ENCODE data around the gene GID8. TPM values are rescaled to one million over a fixed set of nuclear protein-coding genes. Genes with fewer than 3 reads are reported as not detected.

GID8 gene
- total RNA-seq, 2 experiments from 2014 or later: 39.6 to 46.1 TPM

DNA sequence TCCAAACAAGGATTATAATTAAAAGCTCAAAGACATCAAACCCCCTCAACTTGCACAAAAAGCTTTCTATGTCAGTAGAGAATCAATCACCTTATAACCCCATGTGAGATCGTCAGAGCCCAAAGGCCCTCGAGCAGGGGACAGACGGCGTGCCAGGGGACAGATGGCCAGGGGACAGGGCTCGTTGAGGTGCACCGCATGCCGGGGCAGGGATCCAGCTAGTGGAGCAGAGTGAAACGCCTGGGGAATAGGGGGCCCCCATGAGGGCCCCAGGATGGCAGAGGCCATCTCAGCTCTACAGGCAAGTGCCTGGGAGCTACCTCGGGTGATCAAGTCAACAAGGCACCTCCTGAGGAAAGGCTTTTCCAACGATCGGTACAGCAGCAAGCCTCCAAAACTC is 40.3 kb upstream of the GID8 start:
- peaks cover 45% of the 10 kb centered on the region for H3K4me1 Mint-ChIP-seq (ENCODE audit: low read depth)
- TF ChIP-seq, protein P1, sequence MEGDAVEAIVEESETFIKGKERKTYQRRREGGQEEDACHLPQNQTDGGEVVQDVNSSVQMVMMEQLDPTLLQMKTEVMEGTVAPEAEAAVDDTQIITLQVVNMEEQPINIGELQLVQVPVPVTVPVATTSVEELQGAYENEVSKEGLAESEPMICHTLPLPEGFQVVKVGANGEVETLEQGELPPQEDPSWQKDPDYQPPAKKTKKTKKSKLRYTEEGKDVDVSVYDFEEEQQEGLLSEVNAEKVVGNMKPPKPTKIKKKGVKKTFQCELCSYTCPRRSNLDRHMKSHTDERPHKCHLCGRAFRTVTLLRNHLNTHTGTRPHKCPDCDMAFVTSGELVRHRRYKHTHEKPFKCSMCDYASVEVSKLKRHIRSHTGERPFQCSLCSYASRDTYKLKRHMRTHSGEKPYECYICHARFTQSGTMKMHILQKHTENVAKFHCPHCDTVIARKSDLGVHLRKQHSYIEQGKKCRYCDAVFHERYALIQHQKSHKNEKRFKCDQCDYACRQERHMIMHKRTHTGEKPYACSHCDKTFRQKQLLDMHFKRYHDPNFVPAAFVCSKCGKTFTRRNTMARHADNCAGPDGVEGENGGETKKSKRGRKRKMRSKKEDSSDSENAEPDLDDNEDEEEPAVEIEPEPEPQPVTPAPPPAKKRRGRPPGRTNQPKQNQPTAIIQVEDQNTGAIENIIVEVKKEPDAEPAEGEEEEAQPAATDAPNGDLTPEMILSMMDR (IDR thresholded peaks at IDR 0.05): no peak
- H3K4me3 Mint-ChIP-seq: no peak overlapping the region
- DNase-seq: no peak
- Histone ChIP-seq H3K4me3 (ENCODE audit: low read length) (no peak overlapping the region), H3K27ac (ENCODE audit: low read depth in 1 of 2, low read length in 2 of 2) (no peak overlapping the region), H3K4me1 (ENCODE audit: insufficient read depth, low read length) (peaks cover 42% of the 10 kb centered on the region), H3K36me3 (ENCODE audit: insufficient read depth, low read length) (peaks cover 58% of the 10 kb centered on the region), H3K9me3 (ENCODE audit: control insufficient read depth in 1 of 2, insufficient read depth in 1 of 2, low read length in 2 of 2) (no peaks in the 10 kb centered on the region), H3K27me3 (ENCODE audit: control insufficient read depth in 1 of 2, insufficient read depth in 2 of 2, low read length in 2 of 2) (no peaks in the 10 kb centered on the region)
- ChIA-PET CTCF (interaction anchor here (1.0 to 4.8 kb wide), 3 partner anchors 10 to 75 kb away, joined by 4 to 38 read pairs (median 10); no protein-coding TSS in a partner anchor), POLR2A (no interaction called here)
- intact Hi-C loops (cut with DNase I, micrococcal nuclease): no loop called here
- peaks cover 77% of the 10 kb centered on the region for H3K36me3 Mint-ChIP-seq (ENCODE audit: low read depth)
- H3K27ac Mint-ChIP-seq: no peak overlapping the region
- no peaks in the 10 kb centered on the region for H3K9me3 Mint-ChIP-seq
- H3K27me3 Mint-ChIP-seq: no peaks in the 10 kb centered on the region
- ATAC-seq (ENCODE audit: poor library complexity): no peak

DNA sequence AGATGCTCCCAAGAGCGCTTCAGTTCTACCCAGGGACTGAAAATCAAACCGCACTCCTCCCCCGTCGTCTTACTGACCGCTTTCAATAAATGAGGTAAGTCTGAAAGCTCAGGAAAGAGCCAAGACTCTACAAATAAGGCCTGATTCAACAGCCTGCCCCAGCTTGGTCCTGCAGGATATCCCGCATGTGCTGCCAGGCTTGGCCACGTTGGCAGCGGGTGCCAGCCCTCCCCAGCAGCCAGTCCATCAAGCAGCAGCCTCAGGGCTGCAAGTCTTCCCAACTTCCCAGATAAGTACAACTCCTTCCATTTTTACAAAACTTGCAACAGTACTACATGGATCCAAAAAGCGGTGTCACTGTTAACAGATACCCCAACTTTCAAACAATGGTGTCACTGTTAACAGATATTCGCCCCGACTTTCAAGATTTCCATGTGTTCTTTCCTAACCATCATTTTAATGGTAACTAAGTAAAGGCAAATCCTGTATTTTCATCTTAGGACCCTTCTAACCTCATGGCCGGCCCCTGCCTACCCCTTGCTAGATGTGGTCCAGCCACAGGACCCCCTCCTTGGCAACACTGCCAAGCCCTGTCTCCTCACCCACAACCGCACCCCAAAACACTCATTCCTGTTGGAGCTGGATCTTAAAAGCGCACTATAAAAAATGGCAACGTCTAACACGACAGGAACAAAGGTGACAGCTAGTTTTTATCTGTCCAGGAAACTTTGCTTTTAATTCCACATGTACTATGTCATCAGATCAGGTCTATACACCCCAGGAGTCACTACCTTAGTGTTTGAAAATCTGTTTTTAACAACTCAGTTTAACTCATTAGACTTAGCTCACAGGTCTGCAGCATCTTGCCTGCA is 39.6 kb upstream of the GID8 start:
- no peak for ATAC-seq (ENCODE audit: poor library complexity)
- Mint-ChIP-seq H3K9me3 (no peaks in the 10 kb centered on the region), H3K4me1 (ENCODE audit: low read depth) (peaks cover 40% of the 10 kb centered on the region), H3K27me3 (no peaks in the 10 kb centered on the region), H3K27ac (peak overlapping the region; percentile 92), H3K4me3 (no peak overlapping the region), H3K36me3 (ENCODE audit: low read depth) (peaks cover 77% of the 10 kb centered on the region)
- TF ChIP-seq, protein P1 (IDR thresholded peaks at IDR 0.05): no peak
- CTCF ChIA-PET: interaction anchor here (1.0 to 4.8 kb wide), 4 partner anchors 9 to 110 kb away, joined by 4 to 38 read pairs (median 8); no protein-coding TSS in a partner anchor
- H3K27ac ChIP-seq (ENCODE audit: low read depth in 1 of 2, low read length in 2 of 2): no peak overlapping the region
- H3K4me1 ChIP-seq (ENCODE audit: insufficient read depth, low read length): peaks cover 36% of the 10 kb centered on the region
- no peaks in the 10 kb centered on the region for H3K27me3 ChIP-seq (ENCODE audit: control insufficient read depth in 1 of 2, insufficient read depth in 2 of 2, low read length in 2 of 2)
- H3K4me3 ChIP-seq (ENCODE audit: low read length): no peak overlapping the region
- no peaks in the 10 kb centered on the region for H3K9me3 ChIP-seq (ENCODE audit: control insufficient read depth in 1 of 2, insufficient read depth in 1 of 2, low read length in 2 of 2)
- H3K36me3 ChIP-seq (ENCODE audit: insufficient read depth, low read length): peaks cover 55% of the 10 kb centered on the region
- intact Hi-C loops (cut with DNase I, micrococcal nuclease): no loop called here
- DNase-seq: no peak
- POLR2A ChIA-PET: interaction anchor here (2.4 kb wide), 1 partner anchor 8 kb away, joined by 11 read pairs; no protein-coding TSS in a partner anchor

DNA sequence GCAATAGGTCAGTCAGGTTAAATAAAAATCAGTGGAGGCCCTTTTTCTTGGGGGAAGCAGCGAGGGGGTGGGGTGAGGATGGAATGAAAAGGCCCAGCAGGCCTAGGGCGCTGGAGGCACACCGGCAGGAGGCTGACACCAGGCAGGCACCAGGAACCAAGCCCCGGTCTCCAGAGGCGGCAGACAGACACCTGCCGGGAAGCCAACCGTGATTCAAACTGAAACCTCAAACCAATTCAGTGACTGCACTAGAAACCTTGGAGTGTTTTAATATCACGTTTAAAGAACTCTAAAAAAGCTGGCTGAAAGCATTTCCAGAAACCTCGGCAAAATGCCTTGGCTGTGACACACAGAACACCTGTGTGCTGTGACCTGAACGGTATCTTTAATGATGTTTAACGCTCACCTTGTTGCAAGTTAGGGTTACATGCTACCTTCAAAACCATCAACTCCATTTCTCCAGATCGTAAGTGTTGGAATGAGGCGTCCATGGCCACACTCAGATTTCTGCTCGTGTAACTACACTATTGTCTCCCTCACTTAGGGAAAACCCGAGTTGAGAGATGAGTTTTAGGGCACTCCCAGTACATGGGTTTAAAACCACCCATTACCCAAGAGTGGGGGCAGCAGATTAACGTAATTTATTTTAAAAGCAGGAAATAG is 38.8 kb upstream of the GID8 start:
- peak overlapping the region; percentile 92 for H3K27ac Mint-ChIP-seq
- Histone ChIP-seq H3K4me3 (ENCODE audit: low read length) (no peak overlapping the region), H3K27me3 (ENCODE audit: control insufficient read depth in 1 of 2, insufficient read depth in 2 of 2, low read length in 2 of 2) (no peaks in the 10 kb centered on the region), H3K27ac (ENCODE audit: low read depth in 1 of 2, low read length in 2 of 2) (no peak overlapping the region), H3K4me1 (ENCODE audit: insufficient read depth, low read length) (peaks cover 30% of the 10 kb centered on the region), H3K9me3 (ENCODE audit: control insufficient read depth in 1 of 2, insufficient read depth in 1 of 2, low read length in 2 of 2) (no peaks in the 10 kb centered on the region), H3K36me3 (ENCODE audit: insufficient read depth, low read length) (peaks cover 55% of the 10 kb centered on the region)
- intact Hi-C loops (cut with DNase I, micrococcal nuclease): no loop called here
- H3K36me3 Mint-ChIP-seq (ENCODE audit: low read depth): peaks cover 77% of the 10 kb centered on the region
- ATAC-seq (ENCODE audit: poor library complexity): no peak
- DNase-seq: peak in 3 of 14 experiments; percentile 28 to 38 (median 31)
- POLR2A ChIA-PET: interaction anchor here (1.0 to 3.4 kb wide), 8 partner anchors 9 to 110 kb away, joined by 3 to 14 read pairs (median 3); no protein-coding TSS in a partner anchor
- H3K4me1 Mint-ChIP-seq (ENCODE audit: low read depth): peaks cover 40% of the 10 kb centered on the region
- CTCF ChIA-PET: interaction anchor here (1.2 to 4.8 kb wide), 6 partner anchors 9 to 110 kb away, joined by 3 to 38 read pairs (median 12); partner anchors contain the start of gene DIDO1
- H3K27me3 Mint-ChIP-seq: no peaks in the 10 kb centered on the region
- H3K4me3 Mint-ChIP-seq: peak overlapping the region; percentile 1
- TF ChIP-seq, protein P1 (IDR thresholded peaks at IDR 0.05): no peak
- no peaks in the 10 kb centered on the region for H3K9me3 Mint-ChIP-seq

Data from CD4-positive, alpha-beta T cell (primary cell).